GM15510 (cell line): Measurements from ENCODE around the gene OTUD7B.

Experiments used
- POLR2A ChIP-seq: IDR thresholded peaks from 3 replicates; pipeline ENCODE4 v1.6.1; 2011; ENCODE audit warnings: borderline replicate concordance; ENCODE audit not compliant: insufficient read length; ENCODE audit errors: extremely low read depth

OTUD7B gene

GRCh38 chr1:149914545-149914944, 96.0 kb downstream of the OTUD7B start:
- no peak for TF ChIP-seq POLR2A

- TF ChIP-seq POLR2A = no peak
These were observed 103.9 kb downstream of the OTUD7B start for GRCh38 chr1:149906570-149907075.

GRCh38 chr1:149903836-149904491, 106.6 kb downstream of the OTUD7B start:
- TF ChIP-seq POLR2A = no peak

- TF ChIP-seq POLR2A = peak; percentile 66
These were observed 110.9 kb downstream of the OTUD7B start, which contains the start of gene BOLA1 for GRCh38 chr1:149899460-149900284. BOLA1 (plus strand) TSS chr1:149899568; CDS start chr1:149900060, 492 bp downstream.

GRCh38 chr1:149896575-149896974, 114.0 kb downstream of the OTUD7B start:
- TF ChIP-seq POLR2A = no peak

- TF ChIP-seq POLR2A = no peak
These were observed 121.6 kb downstream of the OTUD7B start for GRCh38 chr1:149888999-149889289.

GRCh38 chr1:149888247-149888998, 122.1 kb downstream of the OTUD7B start:
- peak; percentile 90 for TF ChIP-seq POLR2A
